GM19025 (cell line): ENCODE results near the gene SCP2.
A peak's percentile ranks its signal among the peaks of the same experiment; 100 is the strongest.

Source experiments
- ATAC-seq: cut with Tn5 transposase; IDR thresholded peaks from one replicate; pipeline ENCODE4 v1.9.1; 2021; ENCODE audit warnings: mild to moderate bottlenecking, low read depth, moderate library complexity; ENCODE audit not compliant: unreplicated experiment

SCP2 gene

DNA sequence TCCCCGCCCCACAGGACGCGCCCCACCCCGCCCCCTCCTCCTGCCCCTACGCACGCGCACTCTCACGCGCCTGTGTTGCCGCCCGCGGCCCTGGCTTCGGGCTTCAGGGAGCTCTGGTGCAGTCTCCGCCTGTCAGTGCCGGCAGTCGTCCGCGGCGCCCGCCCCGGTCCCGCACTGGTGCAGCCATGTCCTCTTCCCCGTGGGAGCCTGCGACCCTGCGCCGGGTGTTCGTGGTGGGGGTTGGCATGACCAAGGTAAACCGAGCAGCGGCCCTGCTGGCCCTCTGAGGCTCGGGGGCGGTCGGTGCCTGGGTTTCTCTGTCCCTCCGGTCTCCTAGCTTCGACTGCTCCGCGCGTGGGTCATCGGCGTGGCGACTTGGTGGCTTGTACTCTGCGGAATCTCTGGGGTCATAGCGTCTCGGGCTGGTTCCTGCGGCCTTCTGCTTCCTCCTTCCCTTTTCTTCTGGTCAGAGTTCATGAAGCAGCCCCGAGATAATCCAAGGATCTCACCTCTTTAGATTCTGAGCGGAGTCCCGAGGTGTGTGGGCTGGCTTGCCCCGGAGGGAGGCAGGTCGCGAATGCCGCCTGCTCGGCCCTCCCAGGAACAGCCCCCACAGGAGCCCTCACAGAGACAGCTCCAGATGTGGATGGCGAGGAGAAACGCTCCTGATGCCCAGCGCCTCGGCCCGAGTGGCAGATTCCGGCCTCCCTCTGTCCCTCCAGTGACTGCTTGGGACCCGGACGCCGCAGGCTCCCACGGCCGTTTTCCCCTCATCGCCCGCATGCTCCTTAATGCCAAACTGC is at the start of gene SCP2:
SCP2 (plus strand) TSS at position 65 of the 803 bp plus-strand sequence; CDS start at position 186, 121 bp downstream.
- peak; percentile 87 for ATAC-seq

GRCh38 chr1:52877554-52877953 is 49.5 kb upstream of the SCP2 start:
- no peak for ATAC-seq

GRCh38 chr1:52880206-52880605 is 46.9 kb upstream of the SCP2 start:
- ATAC-seq = no peak

- ATAC-seq = no peak
These were observed 39.6 kb upstream of the SCP2 start for GRCh38 chr1:52887483-52887882.

DNA sequence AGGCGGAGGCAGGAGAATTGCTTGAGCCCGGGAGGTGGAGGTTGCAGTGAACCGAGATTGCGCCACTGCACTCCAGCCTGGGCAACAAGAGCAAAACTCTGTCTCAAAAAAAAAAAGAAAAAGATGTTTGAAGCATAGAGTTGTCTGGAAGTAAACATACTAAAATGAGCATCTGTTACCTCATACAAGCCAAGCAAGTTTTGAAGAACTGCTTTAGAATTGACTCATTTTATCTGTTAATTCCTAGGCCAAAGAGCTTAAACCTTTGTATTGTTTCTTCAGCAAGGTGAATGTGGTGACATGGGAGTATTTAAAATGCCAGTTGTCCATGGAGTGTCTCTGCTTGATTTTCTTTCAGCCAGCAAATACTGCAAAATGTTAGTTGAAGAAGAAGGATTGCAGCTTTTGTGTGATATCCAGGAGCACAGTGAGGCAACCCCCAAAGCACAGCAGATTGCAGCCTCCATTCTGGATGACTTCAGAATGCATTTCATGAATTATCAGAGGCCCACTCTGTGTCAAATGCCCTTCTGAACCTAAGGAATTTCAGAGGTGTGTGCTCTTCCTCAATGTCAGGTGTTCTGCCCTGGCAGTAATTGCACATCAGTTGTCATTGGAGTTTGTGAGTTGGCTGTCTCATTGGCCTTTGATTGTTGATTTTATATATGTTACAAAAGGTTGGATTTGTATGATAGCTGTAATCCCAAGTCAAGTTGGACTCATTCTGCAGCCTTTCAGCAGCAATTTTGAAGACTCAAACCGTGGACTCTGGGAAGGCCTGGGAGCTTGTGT is 34.5 kb upstream of the SCP2 start:
- ATAC-seq = no peak

GRCh38 chr1:52899445-52899894 is 27.6 kb upstream of the SCP2 start:
- no peak for ATAC-seq

GRCh38 chr1:52900402-52900801 is 26.7 kb upstream of the SCP2 start:
- no peak for ATAC-seq

GRCh38 chr1:52901384-52901783 is 25.7 kb upstream of the SCP2 start:
- ATAC-seq = no peak

DNA sequence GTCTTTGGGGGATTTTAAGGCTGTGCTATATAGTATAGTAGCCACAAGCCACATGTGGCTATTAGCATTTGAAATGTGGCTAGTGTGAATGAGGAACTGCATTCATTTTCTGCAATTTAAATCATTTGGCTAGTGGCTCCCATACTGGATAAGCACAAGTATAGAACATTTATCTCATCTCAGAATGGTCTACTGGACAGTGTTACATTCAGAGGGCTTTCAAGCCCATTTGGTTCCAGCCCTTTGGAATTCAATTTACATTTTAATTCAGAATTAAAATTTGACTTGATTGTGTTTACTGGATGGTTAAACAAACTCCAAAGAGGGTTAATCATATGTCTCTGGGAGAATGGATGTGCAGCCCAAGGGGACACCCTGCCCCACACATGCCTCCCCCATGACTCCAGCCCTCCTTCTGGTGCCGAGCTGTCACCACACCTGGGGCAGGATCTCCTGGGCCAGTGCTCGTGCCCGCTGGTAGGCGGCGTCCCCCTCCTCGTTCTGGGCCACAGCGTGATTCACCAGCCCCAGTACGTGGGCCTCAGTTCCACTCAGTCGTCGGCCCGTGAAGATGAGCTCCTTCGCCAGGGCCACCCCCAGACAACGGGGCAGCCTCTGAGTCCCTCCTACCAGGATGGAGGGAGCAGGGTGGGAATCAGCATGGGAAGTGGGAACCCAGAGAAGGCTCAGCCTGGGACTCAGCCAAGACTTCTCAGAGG is 22.7 kb upstream of the SCP2 start:
- no peak for ATAC-seq

GRCh38 chr1:52904927-52905698 is 22.0 kb upstream of the SCP2 start:
- no peak for ATAC-seq

GRCh38 chr1:52906135-52906603 is 20.9 kb upstream of the SCP2 start:
- ATAC-seq = no peak

GRCh38 chr1:52907068-52907811 is 19.8 kb upstream of the SCP2 start:
- no peak for ATAC-seq

DNA sequence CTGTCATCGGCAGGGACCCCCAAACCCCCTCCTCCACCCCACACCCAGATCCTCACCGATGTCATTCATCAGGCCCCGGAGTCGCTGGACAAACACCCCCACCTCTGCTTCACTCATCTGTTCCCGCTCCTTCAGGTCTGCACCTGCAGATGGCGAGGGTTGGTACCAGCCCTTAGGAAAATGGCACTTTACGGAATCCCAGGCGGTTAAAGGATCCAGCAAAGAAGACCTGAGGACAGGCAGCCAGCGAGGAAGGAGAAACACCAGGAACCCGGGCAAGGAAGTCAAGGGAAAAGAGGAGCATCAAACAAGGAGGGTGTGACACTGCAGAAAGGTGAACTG is 19.3 kb upstream of the SCP2 start:
- ATAC-seq = no peak

GRCh38 chr1:52911541-52911940 is 15.5 kb upstream of the SCP2 start:
- no peak for ATAC-seq

DNA sequence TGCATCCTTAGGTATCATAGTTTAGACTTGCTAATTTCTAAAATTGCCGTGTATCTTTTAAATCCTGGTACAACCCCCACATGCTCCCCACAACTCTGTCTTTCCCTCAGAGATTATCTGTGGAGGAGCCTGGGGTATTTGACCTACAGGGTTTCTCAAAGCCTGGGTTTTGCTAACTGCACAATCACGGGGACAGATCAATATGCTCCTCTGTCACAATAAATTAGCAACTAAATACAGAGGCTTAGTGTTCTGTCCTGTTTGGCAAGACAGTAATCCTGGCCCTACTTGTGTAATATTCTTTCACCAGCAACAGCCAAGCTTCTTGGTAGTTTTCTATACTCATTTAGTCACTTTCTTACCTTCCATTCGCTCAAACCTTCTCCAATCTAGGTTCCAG is 14.1 kb upstream of the SCP2 start:
- no peak for ATAC-seq

DNA sequence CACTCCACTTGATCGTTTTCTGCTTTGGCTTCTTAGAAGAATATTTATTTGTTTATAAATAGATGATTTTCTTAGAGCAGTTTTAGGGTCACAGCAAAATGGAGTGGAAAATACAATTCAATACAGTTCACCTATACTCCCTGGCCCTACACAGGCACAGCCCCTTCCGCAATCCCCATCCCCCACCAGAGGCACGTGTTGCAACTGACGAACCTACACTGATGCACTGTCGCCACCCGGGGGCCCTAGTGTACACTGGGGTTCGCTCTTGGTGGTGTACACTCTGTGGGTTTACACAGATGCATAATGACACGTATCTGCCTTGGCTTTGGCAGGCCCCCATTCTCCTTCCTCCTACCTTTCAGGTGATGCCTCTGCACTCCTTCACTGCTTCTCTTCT is 13.5 kb upstream of the SCP2 start:
- ATAC-seq = no peak

DNA sequence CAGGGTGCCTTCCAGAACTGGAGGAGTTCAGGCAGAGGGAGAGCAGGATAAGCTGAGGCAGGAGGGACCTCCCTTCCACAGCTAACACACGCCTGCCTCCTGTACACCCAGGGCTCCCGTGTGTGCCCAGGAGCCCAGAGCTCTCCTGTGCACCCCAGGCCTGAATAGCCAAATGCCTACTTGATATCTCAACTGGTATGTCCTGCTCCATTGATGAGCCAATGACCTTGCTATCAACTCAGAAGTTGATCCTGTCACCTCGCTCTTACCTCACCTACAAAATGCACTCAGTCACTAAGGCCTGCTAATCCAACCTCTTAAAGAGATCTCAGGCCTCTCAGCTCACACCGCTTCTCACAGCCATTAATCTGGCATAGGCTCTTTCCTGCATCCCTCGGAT is 12.6 kb upstream of the SCP2 start:
- ATAC-seq = no peak

- ATAC-seq = no peak
These were observed 11.7 kb upstream of the SCP2 start for GRCh38 chr1:52915211-52915854.

DNA sequence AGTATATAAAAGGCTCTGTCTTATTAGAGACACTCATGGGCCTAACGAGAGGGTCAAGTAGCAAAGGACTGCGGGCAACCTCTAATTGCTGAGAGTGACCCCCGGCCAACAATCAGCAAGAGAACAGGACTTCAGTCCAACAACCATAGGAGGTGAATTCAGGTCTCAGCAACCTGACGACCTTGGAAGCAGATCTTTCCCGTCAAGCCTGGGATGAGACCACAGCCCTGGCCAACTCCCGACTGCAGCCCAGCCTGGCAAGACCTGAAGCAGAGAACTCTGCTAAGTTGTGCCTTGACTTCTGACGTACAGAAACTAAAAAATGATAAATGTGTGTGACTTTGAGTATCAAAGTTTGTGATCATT is 11.2 kb upstream of the SCP2 start:
- ATAC-seq = no peak
